Hematopoietic multipotent progenitor cell treated with erythropoietin and hydrocortisone succinate and interleukin-3 and kit ligand, for 4 days (in vitro differentiated cells): ENCODE measurements around the gene TMEM53.

Experiments
- DNase-seq: peaks from one replicate; pipeline ENCODE4 v3.0.0-alpha.2; 2015

The TMEM53 gene

DNA sequence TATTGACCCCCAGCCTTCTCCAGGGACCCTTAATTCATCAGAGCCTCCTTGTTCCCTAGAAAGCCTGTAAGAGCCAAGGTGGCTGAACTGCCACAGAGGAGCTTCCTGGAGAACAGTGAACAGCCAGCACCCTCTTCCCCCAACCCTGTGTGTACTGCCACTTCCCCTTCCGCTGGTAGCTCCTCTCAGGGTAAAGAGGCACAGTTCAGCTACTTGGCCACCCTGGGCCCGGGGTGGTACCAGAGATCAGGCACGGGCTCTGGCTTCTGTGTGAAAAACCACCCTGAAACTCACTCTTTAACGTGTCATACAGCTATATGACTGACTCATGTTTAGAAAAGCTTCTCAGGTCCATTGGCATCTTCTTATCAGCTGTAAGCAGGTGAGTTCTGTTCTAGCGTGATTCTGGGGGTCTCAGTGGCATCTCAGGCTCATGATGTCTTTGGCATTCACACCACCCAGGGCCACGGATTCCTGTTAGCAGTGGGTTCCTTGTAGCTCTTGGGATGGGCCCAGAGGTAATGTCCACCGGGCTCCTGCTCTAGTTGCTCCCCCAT, 22.6 kb upstream of the TMEM53 start:
- peak; percentile 70 for DNase-seq

GRCh38 chr1:44696101-44696500, 21.8 kb upstream of the TMEM53 start:
- no peak for DNase-seq

DNA sequence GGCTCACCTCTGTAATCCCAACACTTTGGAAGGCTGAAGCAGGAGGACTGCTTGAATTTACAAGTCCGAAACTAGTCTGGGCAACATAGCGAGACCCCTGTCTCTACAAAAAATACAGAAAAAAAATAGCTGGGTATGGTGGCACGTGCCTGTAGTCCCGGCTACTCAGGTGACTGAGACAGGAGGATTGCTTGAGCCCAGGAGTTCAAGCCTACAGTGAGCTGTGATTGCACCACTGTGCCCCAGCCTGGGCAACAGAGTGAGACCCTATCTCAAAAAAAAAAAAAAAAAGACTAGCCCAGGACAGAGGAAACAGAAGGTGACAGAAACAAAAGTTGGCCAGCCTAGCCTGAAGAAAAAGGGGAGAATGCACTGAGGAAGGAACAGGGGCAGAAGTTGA, 21.4 kb upstream of the TMEM53 start:
- no peak for DNase-seq

DNA sequence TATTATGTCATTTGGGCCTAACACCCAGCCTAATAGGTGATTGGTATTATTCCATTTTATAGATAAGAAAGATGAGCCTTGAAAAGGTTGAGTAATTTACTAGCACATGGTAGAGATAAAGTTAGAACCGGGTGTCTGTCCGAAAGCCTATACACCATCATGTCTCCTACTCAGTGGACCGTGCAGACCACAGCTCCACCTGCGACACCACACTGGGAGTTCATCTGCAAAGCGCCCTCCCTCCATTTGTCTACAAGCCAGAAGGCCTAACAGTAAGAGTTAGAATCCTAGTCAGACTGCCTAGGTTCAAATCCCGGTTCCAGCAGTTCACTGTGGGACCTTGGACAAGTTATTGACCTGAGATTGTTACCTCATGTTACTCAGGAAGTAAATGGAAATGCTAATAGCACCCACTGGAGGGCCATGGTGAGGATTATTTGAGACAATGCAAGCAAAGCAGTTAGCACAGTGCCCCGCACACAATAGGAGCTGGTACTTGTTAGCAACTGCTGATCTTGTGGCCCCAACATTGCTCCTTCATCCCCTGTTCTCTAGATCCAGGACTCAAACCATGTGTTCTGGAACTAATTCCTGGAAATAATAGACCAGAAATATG, 20.7 kb upstream of the TMEM53 start:
- no peak for DNase-seq

- no peak for DNase-seq
Observed at GRCh38 chr1:44693900-44694299, 19.6 kb upstream of the TMEM53 start.

DNA sequence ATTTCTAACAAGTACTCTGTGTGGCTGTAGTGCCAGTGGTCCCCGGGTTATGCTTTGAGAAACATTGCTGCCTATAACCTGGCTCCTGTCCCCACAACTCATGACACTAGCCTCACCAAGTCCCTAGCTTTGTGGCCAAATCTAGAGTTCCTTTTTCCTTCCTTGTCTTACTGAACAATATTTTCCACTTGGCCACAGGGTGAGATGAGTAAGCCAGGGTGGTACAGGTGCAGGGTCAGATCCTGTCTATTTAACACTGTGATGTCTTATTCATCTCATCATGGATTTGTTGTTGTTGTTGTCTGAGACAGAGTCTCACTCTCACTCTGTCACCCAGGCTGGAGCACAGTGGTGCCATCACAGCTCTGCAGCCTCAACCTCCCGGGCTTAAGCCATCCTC, 18.9 kb upstream of the TMEM53 start:
- DNase-seq, result no peak

GRCh38 chr1:44689447-44689765, 15.1 kb upstream of the TMEM53 start:
- no peak for DNase-seq

GRCh38 chr1:44688760-44689446, 14.6 kb upstream of the TMEM53 start:
- DNase-seq, result no peak

GRCh38 chr1:44685881-44686280, 11.6 kb upstream of the TMEM53 start:
- DNase-seq, result no peak

- no peak for DNase-seq
Observed at GRCh38 chr1:44685218-44685617, 10.9 kb upstream of the TMEM53 start.

- DNase-seq, result peak; percentile 67
Observed at GRCh38 chr1:44684525-44684924, 10.2 kb upstream of the TMEM53 start.

- no peak for DNase-seq
Observed at GRCh38 chr1:44682883-44683265, 8.6 kb upstream of the TMEM53 start.

- no peak for DNase-seq
Observed at GRCh38 chr1:44681905-44682882, 7.9 kb upstream of the TMEM53 start.

DNA sequence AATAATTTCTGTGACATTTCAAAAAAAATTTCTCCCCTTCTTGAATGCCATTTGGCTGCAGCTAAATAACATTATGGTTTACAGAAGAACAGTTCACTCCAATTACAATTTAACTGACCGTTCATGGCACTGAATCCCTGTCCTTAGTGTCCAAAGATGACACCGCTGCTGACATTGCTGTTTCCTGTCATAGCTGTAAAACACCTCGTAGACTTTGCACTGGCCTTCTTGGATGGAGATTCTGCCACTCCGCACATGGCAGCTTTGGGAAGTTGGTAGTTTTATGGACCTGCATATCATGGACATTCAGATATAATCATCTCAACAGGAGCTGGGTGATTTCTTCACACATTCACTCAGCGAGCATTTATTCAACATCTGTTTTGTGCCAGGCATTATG, 5.2 kb upstream of the TMEM53 start:
- no peak for DNase-seq

DNA sequence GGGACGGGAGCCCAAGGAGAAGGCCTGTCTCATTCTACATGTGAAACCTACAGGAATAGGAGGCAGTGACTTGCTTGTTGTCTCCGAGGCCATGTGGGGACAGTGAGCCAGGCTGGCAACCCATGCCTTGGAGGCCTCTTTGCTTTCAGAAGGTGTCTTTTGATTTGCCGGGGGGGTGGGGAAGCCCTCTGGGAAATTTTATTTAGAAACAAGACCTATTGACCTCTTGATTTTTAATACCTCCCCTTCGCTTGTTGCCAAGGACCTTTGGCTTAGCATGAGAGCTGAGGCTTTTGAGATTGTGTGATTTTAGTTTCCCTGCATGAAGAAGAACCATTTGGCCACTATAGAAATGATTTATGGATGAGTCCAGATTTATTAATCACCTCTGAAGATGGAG, 4.3 kb upstream of the TMEM53 start:
- no peak for DNase-seq

- DNase-seq, result no peak
Observed at GRCh38 chr1:44678120-44678519, 3.8 kb upstream of the TMEM53 start.

DNA sequence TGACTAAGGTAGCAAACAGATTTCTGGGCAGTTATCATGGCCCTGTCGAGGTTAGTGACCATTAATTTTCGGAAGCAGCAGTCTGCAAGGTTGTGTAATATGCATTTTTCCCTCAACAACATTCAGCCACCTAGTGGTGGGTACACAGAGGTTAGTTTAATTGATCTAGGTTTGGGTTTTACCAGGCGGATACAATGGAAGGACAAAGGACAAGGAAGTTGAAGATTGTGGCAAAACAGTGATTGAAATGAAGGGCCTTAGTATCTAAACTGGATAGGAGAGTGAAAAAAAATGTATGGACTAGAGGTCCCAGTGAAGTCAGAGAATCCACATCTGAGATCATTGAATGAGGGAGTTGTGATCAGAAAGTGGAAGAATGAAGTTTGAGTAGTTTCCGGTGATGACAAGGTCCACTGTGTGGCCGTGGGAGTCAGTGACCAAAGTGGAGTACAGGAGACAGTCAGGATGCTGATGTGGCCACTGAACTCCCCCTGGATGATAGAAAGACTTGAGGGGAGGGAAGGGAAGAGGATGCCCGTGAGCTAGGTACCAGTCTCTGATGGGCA, 3.0 kb upstream of the TMEM53 start:
- DNase-seq, result peak; percentile 82

DNA sequence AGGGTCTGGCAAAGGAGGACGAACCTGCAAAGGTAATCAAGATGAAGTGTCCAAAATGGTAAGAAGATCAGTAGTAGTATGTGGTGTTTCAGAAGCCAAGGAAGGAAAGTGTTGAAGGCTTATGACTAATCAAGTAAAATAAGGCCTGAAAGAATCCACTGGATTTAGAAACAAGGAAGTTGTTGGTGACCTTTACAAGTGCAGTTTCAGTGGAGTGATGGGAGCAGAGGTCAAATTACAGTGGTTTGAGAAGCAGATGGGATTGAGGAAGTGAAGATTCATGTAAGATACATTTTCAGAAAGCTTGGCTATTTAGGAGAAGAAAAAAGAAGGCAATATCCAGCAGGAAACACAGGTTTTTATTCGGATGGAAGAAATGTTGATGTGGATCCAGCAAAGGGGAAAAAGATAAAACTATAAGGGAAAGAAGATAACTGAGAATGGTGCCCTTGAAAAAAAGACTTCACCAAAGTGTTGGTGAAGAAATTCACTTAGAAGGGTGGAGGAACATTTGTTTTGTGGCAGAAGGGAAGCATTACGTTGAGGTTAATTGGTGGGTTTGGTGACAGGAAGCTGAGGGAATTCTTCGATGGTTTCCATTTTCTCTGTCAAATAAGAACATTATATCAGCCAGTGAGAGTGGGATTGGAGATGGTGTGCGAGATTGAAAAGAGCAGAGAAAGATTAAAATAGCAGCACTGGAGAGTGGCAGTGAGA, 2.4 kb upstream of the TMEM53 start:
- peak; percentile 51 for DNase-seq

DNA sequence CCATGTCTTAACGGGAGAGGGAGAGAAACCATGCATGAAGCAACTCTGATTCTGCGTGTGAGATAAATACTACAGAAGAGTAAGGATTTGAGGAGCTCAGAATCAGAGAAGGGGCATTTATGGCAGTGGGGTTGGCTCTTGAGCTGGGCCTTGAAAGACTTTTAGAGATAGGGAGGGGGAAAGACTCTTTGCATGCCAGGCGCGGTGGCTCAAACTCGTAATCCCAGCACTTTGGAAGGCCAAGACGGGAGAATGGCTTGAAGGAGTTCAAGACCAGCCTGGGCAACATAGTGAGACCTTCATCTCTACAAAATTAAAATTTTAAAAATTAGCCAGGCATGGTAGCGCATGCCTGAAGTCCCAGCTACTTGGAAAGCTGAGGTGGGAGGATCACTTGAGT, 905 bp upstream of the TMEM53 start:
- no peak for DNase-seq

- no peak for DNase-seq
Observed at GRCh38 chr1:44673675-44674112, 587 bp downstream of the TMEM53 start.

GRCh38 chr1:44672961-44673674, 1.2 kb downstream of the TMEM53 start:
- no peak for DNase-seq
